GM12878 (cell line): Measurements from ENCODE around the gene ME2. TPM values are rescaled to one million over a fixed set of nuclear protein-coding genes. Genes with fewer than 3 reads are reported as not detected.

ENCODE experiments used
- ATAC-seq: fragments of 200-7000 bp; cut with Tn5 transposase; 3 replicates; pipeline ENCODE4 v1.9.1; 2020; ENCODE audit warnings: mild to moderate bottlenecking, moderate library complexity
- BruUV-seq: library from RNA; stranded (reverse); fragments of 400-500 nt; replicated peaks from 2 replicates; lab custom pipeline; 2021; lab: Mats Ljungman, UMichigan
- CTCF ChIA-PET: fragments of 300-600 bp; sonication (Branson Sonifier 250); formaldehyde crosslinking; extraction: SDS; loops from one replicate; lab custom pipeline; 2021; ENCODE audit warnings: inconsistent platforms; lab: Yijun Ruan, JAX
- POLR2A ChIA-PET: fragments of 350-600 bp; formaldehyde crosslinking; extraction: SDS; loops from one replicate; lab custom pipeline; 2021; ENCODE audit warnings: inconsistent platforms; lab: Charles Lee
- RAD21 ChIA-PET: fragments of 300-600 bp; sonication (Branson Sonifier 250); formaldehyde crosslinking; loops from one replicate; lab custom pipeline; 2023; ENCODE audit warnings: antibody characterized with exemption; ENCODE audit not compliant: unreplicated experiment; lab: Charles Lee
- SMC1A ChIA-PET: fragments of 300-600 bp; sonication (Branson Sonifier 250); formaldehyde crosslinking; loops from one replicate; lab custom pipeline; 2023; ENCODE audit not compliant: unreplicated experiment, uncharacterized antibody; lab: Charles Lee
- DNase-seq: peaks from one replicate; pipeline ENCODE4 v3.0.0-alpha.2; 2011; ENCODE audit warnings: low read depth, low spot score
- FAIRE-seq: peaks from 3 replicates; lab custom pipeline; 2011; peaks lifted over from hg19 to GRCh38; lab: Jason Lieb, UNC
- H2AFZ ChIP-seq: 2 replicates; pipeline ENCODE4 v1.6.0; 2011; ENCODE audit warnings: low read depth, low read length, control low read depth; ENCODE audit not compliant: control insufficient read depth
- H3K27ac ChIP-seq: 2 replicates; pipeline ENCODE4 v1.5.1; 2011; ENCODE audit warnings: control low read depth; ENCODE audit not compliant: control insufficient read depth, insufficient read depth
- H3K27me3 ChIP-seq, 2 experiments: replicated peaks in 1 of 2; 2 replicates each; pipeline versions ENCODE4 v1.6.0 to v1.6.1; 2011; ENCODE audit warnings: low read length in 1 of 2; ENCODE audit not compliant: control insufficient read depth in 2 of 2, insufficient read depth in 2 of 2
- H3K36me3 ChIP-seq, 2 experiments: 2 replicates each; pipeline ENCODE4 v1.5.1; 2011; ENCODE audit warnings: low read length in 1 of 2; ENCODE audit not compliant: control insufficient read depth in 2 of 2, insufficient read depth in 2 of 2
- H3K4me1 ChIP-seq: 2 replicates; pipeline ENCODE4 v1.6.1; 2011; ENCODE audit warnings: mild to moderate bottlenecking, low read length, moderate library complexity, mixed read lengths; ENCODE audit not compliant: control insufficient read depth, insufficient read depth
- H3K4me2 ChIP-seq: 2 replicates; pipeline ENCODE4 v1.6.0; 2011; ENCODE audit warnings: control low read depth; ENCODE audit not compliant: control insufficient read depth, insufficient read depth
- H3K4me3 ChIP-seq: fragments of 200-600 bp; sonication (generic); 2 replicates; pipeline ENCODE4 v1.5.1; 2016
- H3K79me2 ChIP-seq: 2 replicates; pipeline ENCODE4 v1.6.0; 2011; ENCODE audit warnings: low read length; ENCODE audit not compliant: control insufficient read depth, insufficient read depth
- H3K9ac ChIP-seq: 2 replicates; pipeline ENCODE4 v1.8.0; 2011; ENCODE audit warnings: low read length, control low read depth, mixed read lengths; ENCODE audit not compliant: control insufficient read depth, insufficient read depth
- H3K9me3 ChIP-seq: replicated peaks from 3 replicates; pipeline ENCODE4 v1.5.1; 2011; ENCODE audit warnings: mild to moderate bottlenecking, low read length; ENCODE audit not compliant: control insufficient read depth, insufficient read depth
- H4K20me1 ChIP-seq: 2 replicates; pipeline ENCODE4 v1.6.0; 2011; ENCODE audit not compliant: control insufficient read depth, insufficient read depth
- BHLHE40 ChIP-seq, 2 experiments: fragments of 450-650 bp in 1 of 2; IDR thresholded peaks; 2 replicates each; pipeline ENCODE4 v1.6.1; 2011 to 2017; ENCODE audit warnings: low read depth in 2 of 2, borderline replicate concordance in 1 of 2, improper control_type of control experiment in 1 of 2, low read length in 1 of 2, mild to moderate bottlenecking in 1 of 2
- DPF2 ChIP-seq: fragments of 450-650 bp; IDR thresholded peaks from 2 replicates; pipeline ENCODE4 v1.6.1; 2017; ENCODE audit warnings: mild to moderate bottlenecking
- PRDM15 ChIP-seq: fragments of 450-650 bp; formaldehyde crosslinking; IDR thresholded peaks from 2 replicates; pipeline ENCODE4 v1.4.0; 2020; ENCODE audit warnings: mild to moderate bottlenecking, moderate library complexity
- SPI1 ChIP-seq: IDR thresholded peaks from 2 replicates; pipeline ENCODE4 v1.6.1; 2011; ENCODE audit warnings: low read depth, mild to moderate bottlenecking, low read length, moderate library complexity, borderline replicate concordance; ENCODE audit not compliant: insufficient read depth
- STAT1 ChIP-seq: fragments of 450-650 bp; conservative IDR thresholded peaks from 2 replicates; pipeline ENCODE4 v1.6.1; 2014; ENCODE audit warnings: antibody characterized with exemption, mild to moderate bottlenecking
- WGBS: methylation state at CpG from one replicate; pipeline ENCODE4 v1.1.6; 2016; ENCODE audit warnings: low lambda C conversion rate; ENCODE audit not compliant: insufficient replicate concordance, insufficient coverage; ENCODE audit errors: missing lambda C conversion rate; 5-methylcytosine and 5-hydroxymethylcytosine counted together
- in situ Hi-C: fragments of 300-500 bp; cut with MboI; formaldehyde crosslinking; loops from 9 replicates; pipeline ENCODE4 v1.14.3; 2018; ENCODE audit warnings: mixed read lengths
- intact Hi-C: fragments of 100-400 bp; cut with micrococcal nuclease; formaldehyde crosslinking; loops from one replicate; pipeline ENCODE4 v1.14.2; 2022; ENCODE audit not compliant: unreplicated experiment
- polyA plus RNA-seq, 11 experiments: library from polyadenylated mRNA; depleted of rRNA in 4 of 11; unstranded in 6 of 11; stranded (reverse) in 5 of 11; fragments of >200 nt; fragmentation: Nextera tagmentation in 4 of 11; fragmentation: Illumina TruSeq in 1 of 11; extraction: Ambion mirVana in 4 of 11; extraction: Trizol in 1 of 11; gene quantifications; 1 replicate in 1 of 11; 2 replicates in 10 of 11; pipeline versions ENCODE4 v1.2.1 to v1.2.3, GENCODE V29; 2011 to 2016; ENCODE audit warnings: inconsistent platforms in 2 of 11, missing spikeins in 2 of 11, low read depth in 1 of 11
- total RNA-seq, 4 experiments: library from RNA; depleted of rRNA in 3 of 4; stranded (reverse); fragments of >200 nt in 3 of 4; fragmentation: Illumina TruSeq in 1 of 4; extraction: Trizol in 1 of 4; gene quantifications; 2 replicates each; pipeline versions ENCODE4 v1.2.1 to v1.2.3, GENCODE V29; 2013 to 2021

Gene ME2
- total and polyA plus RNA-seq, 10 of the 15 experiments (the other 5 are each of a cell fraction or from before 2014, with no cell fraction given) = 41.3 to 155 (median 133) TPM

- TF ChIP-seq PRDM15 (CRISPR knock-in tag) (no peak), SPI1 (no peak)
These were observed 70.3 kb downstream of the ME2 start (continued) for GRCh38 chr18:50949185-50949584.

GRCh38 chr18:50950626-50951025 lies 71.7 kb downstream of the ME2 start:
- no peak for FAIRE-seq
- POLR2A ChIA-PET = interaction anchor here (0.6 kb wide), 2 partner anchors 20 to 133 kb away, joined by 3 read pairs; no protein-coding TSS in a partner anchor

More at GRCh38 chr18:50950626-50951025, 71.7 kb downstream of the ME2 start:
- CTCF ChIA-PET = interaction anchor here (0.6 to 0.7 kb wide), 2 partner anchors 13 to 118 kb away, joined by 3 read pairs; no protein-coding TSS in a partner anchor
- intact Hi-C loops (no loop called here), in situ Hi-C loops (no loop called here)
- Histone ChIP-seq H3K9me3 (no peaks in the 10 kb centered on the region), H2AFZ (no peak overlapping the region), H4K20me1 (no peaks in the 10 kb centered on the region), H3K4me2 (no peak overlapping the region), H3K36me3 (peaks cover 0 to 2% of the 10 kb centered on the region in 2 experiments; a peak in 2 of 4 replicates), H3K4me1 (no peaks in the 10 kb centered on the region), H3K9ac (no peak overlapping the region), H3K27ac (no peak overlapping the region), H3K79me2 (no peaks in the 10 kb centered on the region), H3K4me3 (no peak overlapping the region), H3K27me3 (no peaks in the 10 kb centered on the region)
- 94% methylated on average over 4 of the region's 4 CpGs for WGBS
- RAD21 ChIA-PET = interaction anchor here (0.7 kb wide), 1 partner anchor 11 kb away, joined by 3 read pairs; no protein-coding TSS in a partner anchor
- SMC1A ChIA-PET = no interaction called here
- TF ChIP-seq BHLHE40 (IDR thresholded peaks at IDR 0.05; ENCODE audit: borderline replicate concordance in 1 of 2, low read depth in 2 of 2, low read length in 1 of 2) (no peak), DPF2 (no peak), STAT1 (no peak)
- ATAC-seq = no peak
- no TSS peak for BruUV-seq
- DNase-seq = no peak
